GM12892 (cell line): ENCODE measurements around the gene SGPP2.
A peak's percentile ranks its signal among the peaks of the same experiment; 100 is the strongest.

Source experiments
- DNase-seq: peaks from one replicate; pipeline ENCODE4 v3.0.0; 2011; ENCODE audit not compliant: insufficient read length
- FAIRE-seq: peaks from 2 replicates; lab custom pipeline; 2011; peaks lifted over from hg19 to GRCh38; lab: Jason Lieb, UNC
- POLR2A ChIP-seq: IDR thresholded peaks from 2 replicates; pipeline ENCODE4 v1.6.1; 2011; ENCODE audit warnings: low read depth, low read length, control low read depth
- POLR2AphosphoS5 ChIP-seq: IDR thresholded peaks from 2 replicates; pipeline ENCODE4 v1.6.1; 2011; ENCODE audit warnings: low read depth, low read length, control low read depth
- TAF1 ChIP-seq: IDR thresholded peaks from 2 replicates; pipeline ENCODE4 v1.6.1; 2011; ENCODE audit warnings: low read depth, mild to moderate bottlenecking, control low read depth, low read length, borderline replicate concordance

SGPP2 gene

GRCh38 chr2:222494104-222494739, 69.9 kb downstream of the SGPP2 start:
- no peak for FAIRE-seq
- no peak for DNase-seq
- TF ChIP-seq POLR2AphosphoS5 (no peak), TAF1 (no peak), POLR2A (no peak)

GRCh38 chr2:222495388-222495787, 71.0 kb downstream of the SGPP2 start:
- DNase-seq (no peak), FAIRE-seq (no peak)
- TF ChIP-seq POLR2A (no peak), POLR2AphosphoS5 (no peak), TAF1 (no peak)

GRCh38 chr2:222499226-222499625, 74.9 kb downstream of the SGPP2 start:
- DNase-seq (no peak), FAIRE-seq (no peak)
- TF ChIP-seq POLR2A: no peak
- TF ChIP-seq TAF1: no peak
- TF ChIP-seq POLR2AphosphoS5: no peak

GRCh38 chr2:222504191-222504590, 79.8 kb downstream of the SGPP2 start:
- no peak for TF ChIP-seq POLR2A
- no peak for TF ChIP-seq TAF1
- TF ChIP-seq POLR2AphosphoS5: no peak
- FAIRE-seq (peak; percentile 70), DNase-seq (no peak)

GRCh38 chr2:222504719-222505118, 80.4 kb downstream of the SGPP2 start:
- DNase-seq: peak; percentile 12
- TF ChIP-seq TAF1 (no peak), POLR2AphosphoS5 (no peak), POLR2A (no peak)
- FAIRE-seq: peak; percentile 42

- no peak for TF ChIP-seq POLR2AphosphoS5
- TF ChIP-seq TAF1: no peak
- TF ChIP-seq POLR2A: no peak
- no peak for DNase-seq
- FAIRE-seq: no peak
Measured at GRCh38 chr2:222506230-222506935, 82.0 kb downstream of the SGPP2 start.

- FAIRE-seq (no peak), DNase-seq (no peak)
- TF ChIP-seq POLR2AphosphoS5 (no peak), POLR2A (no peak), TAF1 (no peak)
Measured at GRCh38 chr2:222514901-222515300, 90.6 kb downstream of the SGPP2 start.

GRCh38 chr2:222518570-222519381, 94.4 kb downstream of the SGPP2 start:
- no peak for DNase-seq

GRCh38 chr2:222521099-222521498, 96.8 kb downstream of the SGPP2 start:
- FAIRE-seq: peak; percentile 87
- no peak for DNase-seq
- TF ChIP-seq POLR2AphosphoS5: no peak
- TF ChIP-seq TAF1: no peak
- TF ChIP-seq POLR2A: no peak

More at GRCh38 chr2:222518570-222519381, 94.4 kb downstream of the SGPP2 start:
- no peak for TF ChIP-seq POLR2A
- FAIRE-seq: no peak

- TF ChIP-seq POLR2A (no peak), TAF1 (no peak), POLR2AphosphoS5 (no peak)
- DNase-seq (no peak), FAIRE-seq (no peak)
Measured at GRCh38 chr2:222522082-222522481, 97.7 kb downstream of the SGPP2 start.

GRCh38 chr2:222523783-222524544, 99.6 kb downstream of the SGPP2 start:
- TF ChIP-seq POLR2AphosphoS5: no peak
- no peak for TF ChIP-seq POLR2A
- no peak for TF ChIP-seq TAF1

More at GRCh38 chr2:222523783-222524544, 99.6 kb downstream of the SGPP2 start:
- FAIRE-seq: peak; percentile 58
- no peak for DNase-seq
